H1 (cell line): ENCODE measurements around the gene PRR35. TPM values are rescaled to one million over a fixed set of nuclear protein-coding genes. Genes with fewer than 3 reads are reported as not detected.

Experiments
- CTCF ChIA-PET: fragments of 300-600 bp; sonication (Branson Sonifier 250); formaldehyde crosslinking; loops from one replicate; lab custom pipeline; 2021; ENCODE audit not compliant: partially characterized antibody; lab: Charles Lee
- POLR2A ChIA-PET: fragments of 300-600 bp; sonication (Branson Sonifier 250); formaldehyde crosslinking; loops from one replicate; lab custom pipeline; 2021; ENCODE audit warnings: inconsistent platforms; ENCODE audit not compliant: partially characterized antibody; lab: Charles Lee
- DNase-seq, 2 experiments: peaks; one replicate each; pipeline versions ENCODE4 v3.0.0 to v3.0.0-alpha.2; 2010 to 2022; ENCODE audit warnings: low spot score in 2 of 2, low read depth in 1 of 2, mixed read lengths in 1 of 2
- FAIRE-seq: peaks from 2 replicates; lab custom pipeline; 2011; peaks lifted over from hg19 to GRCh38; lab: Jason Lieb, UNC
- H2AFZ ChIP-seq: 2 replicates; pipeline ENCODE4 v1.8.1; 2012; ENCODE audit warnings: low read length, inconsistent platforms
- H2AK5ac ChIP-seq: 2 replicates; pipeline ENCODE4 v1.6.1; 2013; ENCODE audit warnings: low read depth, low read length
- H2BK120ac ChIP-seq: replicated peaks from 2 replicates; pipeline ENCODE3; 2013; ENCODE audit warnings: low read depth, low read length, inconsistent platforms
- H2BK12ac ChIP-seq: 2 replicates; pipeline ENCODE4 v1.6.1; 2013; ENCODE audit warnings: low read depth, low read length
- H2BK15ac ChIP-seq: 2 replicates; pipeline ENCODE4 v1.6.1; 2013; ENCODE audit warnings: low read length
- H2BK20ac ChIP-seq: 2 replicates; pipeline ENCODE4 v1.6.1; 2013; ENCODE audit warnings: low read length
- H2BK5ac ChIP-seq: 2 replicates; pipeline ENCODE4 v1.6.1; 2013; ENCODE audit warnings: low read depth, low read length
- H3K14ac ChIP-seq: 2 replicates; pipeline ENCODE4 v1.6.1; 2013; ENCODE audit warnings: inconsistent platforms; ENCODE audit not compliant: insufficient read length
- H3K18ac ChIP-seq: 2 replicates; pipeline ENCODE4 v1.6.1; 2013; ENCODE audit warnings: low read length; ENCODE audit errors: extremely low read depth
- H3K23ac ChIP-seq: 2 replicates; pipeline ENCODE4 v1.6.1; 2013; ENCODE audit warnings: inconsistent platforms; ENCODE audit not compliant: insufficient read length
- H3K23me2 ChIP-seq: 2 replicates; pipeline ENCODE4 v1.6.1; 2013; ENCODE audit warnings: low read depth, low read length
- H3K27ac ChIP-seq: 2 replicates; pipeline ENCODE4 v1.6.1; 2011; ENCODE audit warnings: low read depth, low read length, inconsistent platforms
- H3K27me3 ChIP-seq, 4 experiments: replicated peaks in 1 of 4; 1 replicate in 1 of 4; 2 replicates in 3 of 4; pipeline versions ENCODE4 v1.6.1 to v1.8.1; 2011 to 2013; ENCODE audit warnings: low read length in 3 of 4, mild to moderate bottlenecking in 3 of 4, inconsistent platforms in 2 of 4, mixed read lengths in 2 of 4, moderate library complexity in 1 of 4; ENCODE audit not compliant: control insufficient read depth in 3 of 4, insufficient read depth in 3 of 4; ENCODE audit errors: extremely low read depth in 1 of 4
- H3K36me3 ChIP-seq, 4 experiments: 2 replicates each; pipeline versions ENCODE4 v1.6.1 to v1.8.1; 2011 to 2013; ENCODE audit warnings: mild to moderate bottlenecking in 4 of 4, low read length in 3 of 4, moderate library complexity in 2 of 4, control low read depth in 1 of 4, inconsistent platforms in 1 of 4; ENCODE audit not compliant: insufficient read depth in 4 of 4, control insufficient read depth in 2 of 4
- H3K4ac ChIP-seq: replicated peaks from 2 replicates; pipeline ENCODE3; 2013; ENCODE audit warnings: low read length, low read depth, mixed read lengths, inconsistent platforms; ENCODE audit not compliant: insufficient read length
- H3K4me1 ChIP-seq, 4 experiments: replicated peaks in 1 of 4; 1 replicate in 1 of 4; 2 replicates in 3 of 4; pipeline versions ENCODE4 v1.6.1 to v1.8.1; 2011 to 2013; ENCODE audit warnings: low read length in 3 of 4, inconsistent platforms in 2 of 4, mixed read lengths in 1 of 4; ENCODE audit not compliant: insufficient read depth in 4 of 4, control insufficient read depth in 3 of 4
- H3K4me2 ChIP-seq, 2 experiments: 2 replicates each; pipeline versions ENCODE4 v1.6.1 to v1.8.1; 2011 to 2013; ENCODE audit warnings: low read depth in 2 of 2, low read length in 2 of 2, control low read depth in 1 of 2, inconsistent platforms in 1 of 2, mild to moderate bottlenecking in 1 of 2; ENCODE audit not compliant: insufficient read depth in 1 of 2
- H3K4me3 ChIP-seq, 4 experiments: fragments of 200-600, 300-600 bp in 1 of 4; sonication (generic), shearing (Covaris generic), sonication (Bioruptor Twin) in 1 of 4; 2 replicates each; pipeline versions ENCODE4 v1.5.1 to v1.8.1; 2011 to 2016; ENCODE audit warnings: low read length in 4 of 4, low read depth in 3 of 4, control low read depth in 2 of 4, inconsistent platforms in 2 of 4, mild to moderate bottlenecking in 2 of 4, mixed read lengths in 1 of 4, moderate library complexity in 1 of 4; ENCODE audit not compliant: insufficient read depth in 2 of 4; ENCODE audit errors: extremely low read depth in 1 of 4
- H3K56ac ChIP-seq: replicated peaks from 2 replicates; pipeline ENCODE3; 2013; ENCODE audit warnings: low read depth, mild to moderate bottlenecking, mixed read lengths, low read length, inconsistent platforms; ENCODE audit not compliant: insufficient read length
- H3K79me1 ChIP-seq: 2 replicates; pipeline ENCODE4 v1.6.1; 2013; ENCODE audit warnings: low read depth, low read length, control low read depth
- H3K79me2 ChIP-seq, 2 experiments: 2 replicates each; pipeline versions ENCODE4 v1.6.1 to v1.8.1; 2012 to 2013; ENCODE audit warnings: low read length in 2 of 2, mild to moderate bottlenecking in 2 of 2, inconsistent platforms in 1 of 2; ENCODE audit not compliant: insufficient read depth in 2 of 2, control insufficient read depth in 1 of 2
- H3K9ac ChIP-seq, 4 experiments: replicated peaks in 1 of 4; 1 replicate in 1 of 4; 2 replicates in 3 of 4; pipeline versions ENCODE4 v1.6.1 to v1.8.1; 2011 to 2013; ENCODE audit warnings: low read depth in 3 of 4, low read length in 3 of 4, control low read depth in 2 of 4, mild to moderate bottlenecking in 2 of 4, moderate library complexity in 2 of 4, inconsistent platforms in 1 of 4; ENCODE audit errors: extremely low read depth in 1 of 4
- H3K9me3 ChIP-seq, 2 experiments: 2 replicates each; pipeline versions ENCODE4 v1.6.1 to v1.8.1; 2012 to 2013; ENCODE audit warnings: mild to moderate bottlenecking in 2 of 2, moderate library complexity in 2 of 2, control low read depth in 1 of 2, inconsistent platforms in 1 of 2, low read depth in 1 of 2, low read length in 1 of 2, mixed read lengths in 1 of 2; ENCODE audit not compliant: insufficient read depth in 2 of 2
- H4K20me1 ChIP-seq, 2 experiments: replicated peaks in 1 of 2; 2 replicates each; pipeline versions ENCODE3 to v1.8.1; 2011 to 2013; ENCODE audit warnings: inconsistent platforms in 2 of 2, low read length in 2 of 2, mild to moderate bottlenecking in 1 of 2; ENCODE audit not compliant: insufficient read depth in 2 of 2, control insufficient read depth in 1 of 2
- H4K5ac ChIP-seq: 2 replicates; pipeline ENCODE4 v1.6.1; 2013; ENCODE audit warnings: low read length, low read depth, mixed read lengths, inconsistent platforms; ENCODE audit not compliant: insufficient read length
- H4K8ac ChIP-seq: 2 replicates; pipeline ENCODE4 v1.8.0; 2013; ENCODE audit warnings: mild to moderate bottlenecking, moderate library complexity, low read length, inconsistent platforms; ENCODE audit not compliant: insufficient read depth; ENCODE audit errors: extremely low read depth
- H4K91ac ChIP-seq: replicated peaks from 2 replicates; pipeline ENCODE3; 2013; ENCODE audit warnings: low read length, mixed read lengths, inconsistent platforms; ENCODE audit not compliant: insufficient read length
- ATF3 ChIP-seq: IDR thresholded peaks from 2 replicates; pipeline ENCODE4 v1.6.1; 2011; ENCODE audit warnings: low read depth, mild to moderate bottlenecking, low read length; ENCODE audit not compliant: insufficient read depth
- CTCF ChIP-seq, 3 experiments: IDR thresholded peaks; 1 replicate in 2 of 3; 2 replicates in 1 of 3; pipeline versions ENCODE4 v1.5.1 to v1.6.1; 2011; ENCODE audit warnings: low read length in 3 of 3, mild to moderate bottlenecking in 3 of 3, inconsistent platforms in 2 of 3, low read depth in 1 of 3, moderate library complexity in 1 of 3; ENCODE audit not compliant: insufficient read depth in 1 of 3; ENCODE audit errors: control extremely low read depth in 1 of 3
- JUND ChIP-seq: IDR thresholded peaks from 2 replicates; pipeline ENCODE4 v1.6.1; 2011; ENCODE audit warnings: mild to moderate bottlenecking, improper control_type of control experiment, low read length
- KDM4A ChIP-seq: IDR thresholded peaks from one replicate; pipeline ENCODE4 v1.7.1; 2012; ENCODE audit warnings: low read depth, mild to moderate bottlenecking, moderate library complexity, low read length, inconsistent platforms; ENCODE audit not compliant: severe bottlenecking
- POLR2A ChIP-seq, 2 experiments: IDR thresholded peaks; 1 replicate in 1 of 2; 2 replicates in 1 of 2; pipeline ENCODE4 v1.6.1; 2011; ENCODE audit warnings: low read depth in 2 of 2, low read length in 2 of 2, mild to moderate bottlenecking in 2 of 2; ENCODE audit errors: control extremely low read depth in 1 of 2
- RAD21 ChIP-seq, 2 experiments: IDR thresholded peaks in 1 of 2; conservative IDR thresholded peaks in 1 of 2; 2 replicates each; pipeline ENCODE4 v1.6.1; 2011; ENCODE audit warnings: low read depth in 2 of 2, low read length in 2 of 2, improper control_type of control experiment in 1 of 2, inconsistent platforms in 1 of 2, mild to moderate bottlenecking in 1 of 2, moderate library complexity in 1 of 2
- TCF12 ChIP-seq: IDR thresholded peaks from 2 replicates; pipeline ENCODE4 v1.6.1; 2011; ENCODE audit warnings: low read depth, mild to moderate bottlenecking, low read length
- WGBS, 2 experiments: shearing (Covaris generic) in 1 of 2; methylation state at CpG; one replicate each; pipeline versions ENCODE4 v1.1.6 to v1.1.7; 2013 to 2015; ENCODE audit warnings: low lambda C conversion rate in 2 of 2, mixed read lengths in 2 of 2, inconsistent platforms in 1 of 2, low coverage in 1 of 2, missing lambda C conversion rate in 1 of 2; ENCODE audit not compliant: insufficient replicate concordance in 2 of 2, insufficient coverage in 1 of 2, insufficient read length in 1 of 2; ENCODE audit errors: extremely low coverage in 1 of 2, missing lambda C conversion rate in 1 of 2; 5-methylcytosine and 5-hydroxymethylcytosine counted together
- polyA plus RNA-seq, 7 experiments: library from polyadenylated mRNA; depleted of rRNA in 3 of 7; stranded (reverse) in 5 of 7; unstranded in 2 of 7; fragments of >200 nt in 5 of 7; fragments of 200-250 nt in 2 of 7; gene quantifications; 1 replicate in 5 of 7; 2 replicates in 1 of 7; 4 replicates in 1 of 7; pipeline versions ENCODE4 v1.2.1 to v1.2.3, GENCODE V29; 2011 to 2013; ENCODE audit warnings: missing spikeins in 2 of 7, mixed read lengths in 2 of 7
- total RNA-seq: library from RNA; stranded (reverse); fragmentation: NEBNext Ultra II Directional; extraction: Animal tissue kit (Norgen Biotek cat#: 25700); gene quantifications from 2 replicates; pipeline ENCODE4 v1.2.1, GENCODE V29; 2021

The PRR35 gene
- total and polyA plus RNA-seq, 2 of the 8 experiments (the other 6 are each of a cell fraction or from before 2014, with no cell fraction given), result 0.38 to 0.50 TPM

GRCh38 chr16:582614-583331, 22.6 kb downstream of the PRR35 start:
- Histone ChIP-seq H3K4ac (peak overlapping the region; percentile 13), H2BK120ac (peak overlapping the region; percentile 71), H3K4me3 (no peak overlapping the region), H2AFZ (no peak overlapping the region), H2BK5ac (peak overlapping the region; percentile 66; the same call in 1 of the 2 replicates), H3K27ac (no peak overlapping the region), H3K79me1 (no peaks in the 10 kb centered on the region), H3K23me2 (peaks cover 2% of the 10 kb centered on the region; the same call in 1 of the 2 replicates), H3K14ac (no peak overlapping the region), H3K23ac (no peak overlapping the region), H3K36me3 (peaks cover 0 to 2% (median 0%) of the 10 kb centered on the region in 4 experiments; a peak in 1 of 8 replicates), H4K8ac (no peak overlapping the region), H3K18ac (peak overlapping the region; percentile 24; the same call in 1 of the 2 replicates), H3K9ac (no peak overlapping the region), H3K4me1 (peaks cover 0 to 23% (median 17%) of the 10 kb centered on the region in 4 experiments; a peak in 6 of 7 replicates), H2BK20ac (peak overlapping the region; percentile 48; the same call in 1 of the 2 replicates), H3K79me2 (peaks cover 0 to under 1% of the 10 kb centered on the region in 2 experiments; a peak in 1 of 4 replicates), H3K27me3 (peaks cover 0 to 26% (median 19%) of the 10 kb centered on the region in 4 experiments; a peak in 5 of 7 replicates), H4K20me1 (peaks cover 2 to 19% of the 10 kb centered on the region in 2 experiments), H2BK15ac (peak overlapping the region; percentile 95; the same call in 1 of the 2 replicates), H4K5ac (no peak overlapping the region), H2BK12ac (peak overlapping the region; percentile 92; the same call in 1 of the 2 replicates), H4K91ac (peak overlapping the region; percentile 73), H3K9me3 (no peaks in the 10 kb centered on the region), H3K56ac (no peak overlapping the region), H3K4me2 (peak overlapping the region in 1 of 2 experiments; percentile 35; a peak in 1 of 4 replicates), H2AK5ac (peak overlapping the region; percentile 95; the same call in 1 of the 2 replicates)
- DNase-seq (peak in 1 of 2 experiments; percentile 51), FAIRE-seq (no peak)
- ChIA-PET CTCF (interaction anchor here (0.7 to 5.4 kb wide), 25 partner anchors 10 to 231 kb away, joined by 3 to 35 read pairs (median 5); partner anchors contain the start of genes NHLRC4, RHBDL1 and WDR90), POLR2A (interaction anchor here (0.7 to 7.9 kb wide), 10 partner anchors 15 to 212 kb away, joined by 3 to 58 read pairs (median 4); partner anchors contain the start of genes METTL26, MRPL28, NHLRC4 and PIGQ)
- WGBS, 2 experiments, result 87% methylated on average over 19 of the region's 21 CpGs; no CpG with 5 or more reads in 1 of the 2 experiments
- TF ChIP-seq RAD21 (IDR thresholded peaks at IDR 0.05 in 1 of 2, conservative IDR thresholded peaks at IDR 0.05 in 1 of 2; ENCODE audit: low read depth in 2 of 2, low read length in 2 of 2) (no peak), KDM4A (no peak), POLR2A (IDR thresholded peaks at IDR 0.05; ENCODE audit: control extremely low read depth in 1 of 2, low read depth in 2 of 2, low read length in 2 of 2) (no peak), JUND (no peak), ATF3 (no peak), TCF12 (no peak), CTCF (IDR thresholded peaks at IDR 0.05; ENCODE audit: control extremely low read depth in 1 of 3, insufficient read depth in 1 of 3, low read depth in 1 of 3, low read length in 3 of 3) (peak in 1 of 3 experiments; percentile 15; a peak in 1 of 4 replicates)
